HepG2 (cell line): ENCODE measurements around the gene AKR7A2.

Experiments used
- AFF4 ChIP-seq: sonication (generic); formaldehyde crosslinking; IDR thresholded peaks from 2 replicates; pipeline ENCODE4 v1.4.0; 2020; ENCODE audit warnings: missing genetic modification reagents
- AHDC1 ChIP-seq: sonication (generic); formaldehyde crosslinking; IDR thresholded peaks from 2 replicates; pipeline ENCODE4 v1.5.1; 2020; ENCODE audit warnings: mild to moderate bottlenecking, missing genetic modification reagents, borderline replicate concordance
- ATF1 ChIP-seq: IDR thresholded peaks from 2 replicates; pipeline ENCODE4 v1.6.1; 2016; ENCODE audit warnings: mild to moderate bottlenecking, control low read depth
- CCAR2 ChIP-seq: fragments of 200-400 bp; formaldehyde crosslinking; optimal IDR thresholded peaks from 2 replicates; pipeline ENCODE3; 2018; ENCODE audit warnings: low read depth, mild to moderate bottlenecking, low read length, moderate library complexity
- CHD4 ChIP-seq: fragments of 200-600 bp; sonication (generic); IDR thresholded peaks from 2 replicates; pipeline ENCODE4 v1.7.0; 2017; ENCODE audit warnings: mild to moderate bottlenecking, low read length, borderline replicate concordance
- EZH2 ChIP-seq: conservative IDR thresholded peaks from 2 replicates; pipeline ENCODE4 v1.6.1; 2012; ENCODE audit warnings: mild to moderate bottlenecking, low read depth, low read length, moderate library complexity
- REST ChIP-seq, 2 experiments: IDR thresholded peaks; 2 replicates each; pipeline ENCODE4 v1.6.1; 2011 to 2012; ENCODE audit warnings: low read length in 2 of 2, borderline replicate concordance in 1 of 2, low read depth in 1 of 2, mild to moderate bottlenecking in 1 of 2, moderate library complexity in 1 of 2

- TF ChIP-seq AFF4 (CRISPR knock-in tag) (no peak), CCAR2 (no peak), CHD4 (no peak), REST (IDR thresholded peaks at IDR 0.05; ENCODE audit: borderline replicate concordance in 1 of 2, low read depth in 1 of 2, low read length in 2 of 2) (no peak), AHDC1 (CRISPR knock-in tag) (no peak), ATF1 (CRISPR knock-in tag) (no peak), EZH2 (no peak)
These were observed 56.7 kb downstream of the AKR7A2 start for GRCh38 chr1:19255288-19255687.
